Measurements from ENCODE around the gene RAB17.
A peak's percentile ranks its signal among the peaks of the same experiment; 100 is the strongest.

RAB17 gene

DNA sequence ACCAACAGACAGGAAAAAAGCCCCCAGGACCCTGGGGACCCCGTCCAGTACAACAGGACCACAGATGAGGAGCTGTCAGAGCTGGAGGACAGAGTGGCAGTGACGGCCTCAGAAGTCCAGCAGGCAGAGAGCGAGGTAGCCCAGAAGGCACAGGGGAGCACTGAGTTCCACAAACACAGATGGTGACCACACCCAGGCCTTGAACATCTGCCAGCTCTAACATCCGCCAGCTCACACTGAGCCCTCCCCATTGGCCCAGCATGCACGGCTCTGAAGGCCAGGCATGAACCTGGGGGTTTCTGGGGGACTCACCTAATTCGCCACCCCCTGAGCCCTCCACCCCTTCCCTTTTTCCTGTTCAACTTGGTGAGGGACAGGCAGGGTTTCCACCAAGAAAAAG is 49.7 kb downstream of the RAB17 start:
- peak; percentile 48 for ATAC-seq
- TF ChIP-seq OSR1 (CRISPR knock-in tag; IDR thresholded peaks at IDR 0.05) = no peak
- TF ChIP-seq RARB (CRISPR knock-in tag; IDR thresholded peaks at IDR 0.05) = no peak
- TF ChIP-seq, protein P1, sequence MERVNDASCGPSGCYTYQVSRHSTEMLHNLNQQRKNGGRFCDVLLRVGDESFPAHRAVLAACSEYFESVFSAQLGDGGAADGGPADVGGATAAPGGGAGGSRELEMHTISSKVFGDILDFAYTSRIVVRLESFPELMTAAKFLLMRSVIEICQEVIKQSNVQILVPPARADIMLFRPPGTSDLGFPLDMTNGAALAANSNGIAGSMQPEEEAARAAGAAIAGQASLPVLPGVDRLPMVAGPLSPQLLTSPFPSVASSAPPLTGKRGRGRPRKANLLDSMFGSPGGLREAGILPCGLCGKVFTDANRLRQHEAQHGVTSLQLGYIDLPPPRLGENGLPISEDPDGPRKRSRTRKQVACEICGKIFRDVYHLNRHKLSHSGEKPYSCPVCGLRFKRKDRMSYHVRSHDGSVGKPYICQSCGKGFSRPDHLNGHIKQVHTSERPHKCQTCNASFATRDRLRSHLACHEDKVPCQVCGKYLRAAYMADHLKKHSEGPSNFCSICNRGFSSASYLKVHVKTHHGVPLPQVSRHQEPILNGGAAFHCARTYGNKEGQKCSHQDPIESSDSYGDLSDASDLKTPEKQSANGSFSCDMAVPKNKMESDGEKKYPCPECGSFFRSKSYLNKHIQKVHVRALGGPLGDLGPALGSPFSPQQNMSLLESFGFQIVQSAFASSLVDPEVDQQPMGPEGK (CRISPR knock-in tag; IDR thresholded peaks at IDR 0.05; ENCODE audit: borderline replicate concordance) = no peak
- no peak for TF ChIP-seq BACH2 (CRISPR knock-in tag; IDR thresholded peaks at IDR 0.05; ENCODE audit: borderline replicate concordance)
- TF ChIP-seq, protein P2, sequence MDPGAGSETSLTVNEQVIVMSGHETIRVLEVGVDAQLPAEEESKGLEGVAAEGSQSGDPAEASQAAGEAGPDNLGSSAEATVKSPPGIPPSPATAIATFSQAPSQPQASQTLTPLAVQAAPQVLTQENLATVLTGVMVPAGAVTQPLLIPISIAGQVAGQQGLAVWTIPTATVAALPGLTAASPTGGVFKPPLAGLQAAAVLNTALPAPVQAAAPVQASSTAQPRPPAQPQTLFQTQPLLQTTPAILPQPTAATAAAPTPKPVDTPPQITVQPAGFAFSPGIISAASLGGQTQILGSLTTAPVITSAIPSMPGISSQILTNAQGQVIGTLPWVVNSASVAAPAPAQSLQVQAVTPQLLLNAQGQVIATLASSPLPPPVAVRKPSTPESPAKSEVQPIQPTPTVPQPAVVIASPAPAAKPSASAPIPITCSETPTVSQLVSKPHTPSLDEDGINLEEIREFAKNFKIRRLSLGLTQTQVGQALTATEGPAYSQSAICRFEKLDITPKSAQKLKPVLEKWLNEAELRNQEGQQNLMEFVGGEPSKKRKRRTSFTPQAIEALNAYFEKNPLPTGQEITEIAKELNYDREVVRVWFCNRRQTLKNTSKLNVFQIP (CRISPR knock-in tag; IDR thresholded peaks at IDR 0.05; ENCODE audit: borderline replicate concordance, low read depth) = no peak
- TF ChIP-seq ZFP30 (CRISPR knock-in tag; IDR thresholded peaks at IDR 0.05) = no peak
- no peak for TF ChIP-seq ARNTL (CRISPR knock-in tag; IDR thresholded peaks at IDR 0.05; ENCODE audit: borderline replicate concordance, low read depth)

DNA sequence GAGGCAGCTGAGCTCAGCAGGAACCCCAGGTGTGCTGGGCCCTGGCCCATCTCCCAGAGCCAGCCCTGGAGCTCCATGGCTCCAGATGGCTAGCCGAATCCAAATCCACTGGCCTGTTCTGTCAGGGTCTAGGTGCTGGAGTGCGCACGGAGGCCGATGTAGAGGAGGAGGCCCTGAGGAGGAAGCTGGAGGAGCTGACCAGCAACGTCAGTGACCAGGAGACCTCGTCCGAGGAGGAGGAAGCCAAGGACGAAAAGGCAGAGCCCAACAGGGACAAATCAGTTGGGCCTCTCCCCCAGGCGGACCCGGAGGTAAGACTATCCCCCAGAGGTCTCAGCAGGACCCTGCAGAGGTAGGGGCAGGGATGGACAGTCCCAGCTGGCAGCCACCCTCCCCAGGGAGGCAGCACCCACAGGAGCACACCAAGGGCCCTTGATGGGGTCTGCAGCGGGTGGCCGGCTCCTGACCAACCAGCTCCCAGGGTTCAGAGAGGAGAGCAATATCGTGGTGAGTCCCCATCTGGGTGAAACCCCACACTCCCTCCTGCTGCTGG is 50.2 kb downstream of the RAB17 start:
- no peak; the same call in 2 of the 3 replicates for ATAC-seq
- TF ChIP-seq, protein P3, sequence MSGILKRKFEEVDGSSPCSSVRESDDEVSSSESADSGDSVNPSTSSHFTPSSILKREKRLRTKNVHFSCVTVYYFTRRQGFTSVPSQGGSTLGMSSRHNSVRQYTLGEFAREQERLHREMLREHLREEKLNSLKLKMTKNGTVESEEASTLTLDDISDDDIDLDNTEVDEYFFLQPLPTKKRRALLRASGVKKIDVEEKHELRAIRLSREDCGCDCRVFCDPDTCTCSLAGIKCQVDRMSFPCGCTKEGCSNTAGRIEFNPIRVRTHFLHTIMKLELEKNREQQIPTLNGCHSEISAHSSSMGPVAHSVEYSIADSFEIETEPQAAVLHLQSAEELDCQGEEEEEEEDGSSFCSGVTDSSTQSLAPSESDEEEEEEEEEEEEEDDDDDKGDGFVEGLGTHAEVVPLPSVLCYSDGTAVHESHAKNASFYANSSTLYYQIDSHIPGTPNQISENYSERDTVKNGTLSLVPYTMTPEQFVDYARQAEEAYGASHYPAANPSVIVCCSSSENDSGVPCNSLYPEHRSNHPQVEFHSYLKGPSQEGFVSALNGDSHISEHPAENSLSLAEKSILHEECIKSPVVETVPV (CRISPR knock-in tag; IDR thresholded peaks at IDR 0.05) = no peak
- TF ChIP-seq ZNF70 (CRISPR knock-in tag; IDR thresholded peaks at IDR 0.05) (no peak), ISL1 (CRISPR knock-in tag; IDR thresholded peaks at IDR 0.05) (no peak), OSR1 (CRISPR knock-in tag; IDR thresholded peaks at IDR 0.05) (no peak), ZC3H10 (CRISPR knock-in tag; IDR thresholded peaks at IDR 0.05) (no peak), PPARA (CRISPR knock-in tag; IDR thresholded peaks at IDR 0.05; ENCODE audit: borderline replicate concordance) (no peak), RARB (CRISPR knock-in tag; IDR thresholded peaks at IDR 0.05) (no peak), TCF4 (CRISPR knock-in tag; IDR thresholded peaks at IDR 0.05; ENCODE audit: borderline replicate concordance) (no peak), ARNTL (CRISPR knock-in tag; IDR thresholded peaks at IDR 0.05; ENCODE audit: borderline replicate concordance, low read depth) (no peak), ZNF8 (CRISPR knock-in tag; IDR thresholded peaks at IDR 0.05) (no peak), CSDC2 (CRISPR knock-in tag; IDR thresholded peaks at IDR 0.05) (no peak), ZFP3 (CRISPR knock-in tag; IDR thresholded peaks at IDR 0.05) (no peak), SNAI2 (CRISPR knock-in tag; IDR thresholded peaks at IDR 0.05) (no peak), ESRRG (CRISPR knock-in tag; IDR thresholded peaks at IDR 0.05) (no peak)
- TF ChIP-seq, protein P4, sequence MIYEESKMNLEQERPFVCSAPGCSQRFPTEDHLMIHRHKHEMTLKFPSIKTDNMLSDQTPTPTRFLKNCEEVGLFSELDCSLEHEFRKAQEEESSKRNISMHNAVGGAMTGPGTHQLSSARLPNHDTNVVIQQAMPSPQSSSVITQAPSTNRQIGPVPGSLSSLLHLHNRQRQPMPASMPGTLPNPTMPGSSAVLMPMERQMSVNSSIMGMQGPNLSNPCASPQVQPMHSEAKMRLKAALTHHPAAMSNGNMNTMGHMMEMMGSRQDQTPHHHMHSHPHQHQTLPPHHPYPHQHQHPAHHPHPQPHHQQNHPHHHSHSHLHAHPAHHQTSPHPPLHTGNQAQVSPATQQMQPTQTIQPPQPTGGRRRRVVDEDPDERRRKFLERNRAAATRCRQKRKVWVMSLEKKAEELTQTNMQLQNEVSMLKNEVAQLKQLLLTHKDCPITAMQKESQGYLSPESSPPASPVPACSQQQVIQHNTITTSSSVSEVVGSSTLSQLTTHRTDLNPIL (CRISPR knock-in tag; IDR thresholded peaks at IDR 0.05; ENCODE audit: low read depth) = no peak
- TF ChIP-seq, protein P5, sequence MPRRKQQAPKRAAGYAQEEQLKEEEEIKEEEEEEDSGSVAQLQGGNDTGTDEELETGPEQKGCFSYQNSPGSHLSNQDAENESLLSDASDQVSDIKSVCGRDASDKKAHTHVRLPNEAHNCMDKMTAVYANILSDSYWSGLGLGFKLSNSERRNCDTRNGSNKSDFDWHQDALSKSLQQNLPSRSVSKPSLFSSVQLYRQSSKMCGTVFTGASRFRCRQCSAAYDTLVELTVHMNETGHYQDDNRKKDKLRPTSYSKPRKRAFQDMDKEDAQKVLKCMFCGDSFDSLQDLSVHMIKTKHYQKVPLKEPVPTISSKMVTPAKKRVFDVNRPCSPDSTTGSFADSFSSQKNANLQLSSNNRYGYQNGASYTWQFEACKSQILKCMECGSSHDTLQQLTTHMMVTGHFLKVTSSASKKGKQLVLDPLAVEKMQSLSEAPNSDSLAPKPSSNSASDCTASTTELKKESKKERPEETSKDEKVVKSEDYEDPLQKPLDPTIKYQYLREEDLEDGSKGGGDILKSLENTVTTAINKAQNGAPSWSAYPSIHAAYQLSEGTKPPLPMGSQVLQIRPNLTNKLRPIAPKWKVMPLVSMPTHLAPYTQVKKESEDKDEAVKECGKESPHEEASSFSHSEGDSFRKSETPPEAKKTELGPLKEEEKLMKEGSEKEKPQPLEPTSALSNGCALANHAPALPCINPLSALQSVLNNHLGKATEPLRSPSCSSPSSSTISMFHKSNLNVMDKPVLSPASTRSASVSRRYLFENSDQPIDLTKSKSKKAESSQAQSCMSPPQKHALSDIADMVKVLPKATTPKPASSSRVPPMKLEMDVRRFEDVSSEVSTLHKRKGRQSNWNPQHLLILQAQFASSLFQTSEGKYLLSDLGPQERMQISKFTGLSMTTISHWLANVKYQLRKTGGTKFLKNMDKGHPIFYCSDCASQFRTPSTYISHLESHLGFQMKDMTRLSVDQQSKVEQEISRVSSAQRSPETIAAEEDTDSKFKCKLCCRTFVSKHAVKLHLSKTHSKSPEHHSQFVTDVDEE (CRISPR knock-in tag; IDR thresholded peaks at IDR 0.05) = no peak
- TF ChIP-seq, protein P1 (CRISPR knock-in tag; IDR thresholded peaks at IDR 0.05; ENCODE audit: borderline replicate concordance) = no peak
- TF ChIP-seq, protein P2 (CRISPR knock-in tag; IDR thresholded peaks at IDR 0.05; ENCODE audit: borderline replicate concordance, low read depth) = no peak

Measured in SK-N-SH treated with all-trans-retinoic acid at 6 μM for 48 hours (cell line).